A673 (cell line): ENCODE results near the gene LHX1. TPM values are rescaled to one million over a fixed set of nuclear protein-coding genes. Genes with fewer than 3 reads are reported as not detected.

ENCODE experiments used
- BruUV-seq: library from RNA; stranded (reverse); fragments of 400-500 nt; replicated peaks from 2 replicates; lab custom pipeline; 2021; lab: Mats Ljungman, UMichigan
- CTCF ChIA-PET: fragments of 300-600 bp; sonication (Branson Sonifier 250); formaldehyde crosslinking; loops from one replicate; lab custom pipeline; 2022; ENCODE audit warnings: antibody characterized with exemption; lab: Charles Lee
- POLR2A ChIA-PET: fragments of 300-600 bp; sonication (Branson Sonifier 250); formaldehyde crosslinking; loops from one replicate; lab custom pipeline; 2022; ENCODE audit warnings: antibody characterized with exemption; ENCODE audit not compliant: low non-redundant PET; lab: Charles Lee
- DNase-seq: peaks from one replicate; pipeline ENCODE4 v3.0.0-alpha.2; 2015; ENCODE audit warnings: low spot score
- H3K27ac ChIP-seq: fragments of 200-600 bp; sonication (generic); 2 replicates; pipeline ENCODE4 v1.5.1; 2016; ENCODE audit warnings: mixed run types, low read depth, mild to moderate bottlenecking, mixed read lengths, antibody characterized with exemption, low read length; ENCODE audit not compliant: poor library complexity, severe bottlenecking
- H3K27me3 ChIP-seq: fragments of 200-600 bp; sonication (generic); replicated peaks from 2 replicates; pipeline ENCODE4 v1.6.1; 2017; ENCODE audit warnings: mixed run types, low read depth, mild to moderate bottlenecking, mixed read lengths, antibody characterized with exemption, low read length; ENCODE audit not compliant: insufficient read depth, poor library complexity
- H3K36me3 ChIP-seq: fragments of 200-600 bp; sonication (generic); 2 replicates; pipeline ENCODE4 v1.6.1; 2016; ENCODE audit warnings: mixed run types, mild to moderate bottlenecking, mixed read lengths, antibody characterized with exemption, low read length; ENCODE audit not compliant: insufficient read depth, poor library complexity, severe bottlenecking
- H3K4me1 ChIP-seq: fragments of 200-600 bp; sonication (generic); 2 replicates; pipeline ENCODE4 v1.6.1; 2017; ENCODE audit warnings: mixed run types, mild to moderate bottlenecking, mixed read lengths, antibody characterized with exemption, low read length; ENCODE audit not compliant: insufficient read depth, poor library complexity, severe bottlenecking
- H3K4me3 ChIP-seq: fragments of 200-600 bp; sonication (generic); 2 replicates; pipeline ENCODE4 v1.5.1; 2016; ENCODE audit warnings: low read depth, mixed run types, mild to moderate bottlenecking, mixed read lengths, low read length; ENCODE audit not compliant: poor library complexity, severe bottlenecking
- H3K9me3 ChIP-seq: fragments of 200-600 bp; sonication (generic); 2 replicates; pipeline ENCODE4 v1.6.1; 2016; ENCODE audit warnings: mixed run types, low read depth, mild to moderate bottlenecking, mixed read lengths, antibody characterized with exemption, low read length; ENCODE audit not compliant: poor library complexity, severe bottlenecking
- EZH2 ChIP-seq: fragments of 200-600 bp; sonication (generic); IDR thresholded peaks from 2 replicates; pipeline ENCODE4 v1.6.1; 2017; ENCODE audit warnings: borderline replicate concordance, low read depth, mild to moderate bottlenecking, mixed read lengths, antibody characterized with exemption, low read length; ENCODE audit not compliant: poor library complexity, severe bottlenecking
- intact Hi-C: fragments of 100-400 bp; cut with micrococcal nuclease; formaldehyde crosslinking; loops from one replicate; pipeline ENCODE4 v1.10.0; 2022; ENCODE audit not compliant: unreplicated experiment
- total RNA-seq: library from RNA; stranded (reverse); gene quantifications from 2 replicates; pipeline ENCODE4 v1.2.3, GENCODE V29; 2021
- TF ChIP-seq, protein P1 (sequence below): fragments of 300-800, 200-600 bp; sonication (generic); conservative IDR thresholded peaks from 2 replicates; pipeline ENCODE4 v1.5.1; 2017; ENCODE audit warnings: low read depth, mild to moderate bottlenecking, antibody characterized with exemption, low read length, moderate library complexity, mixed read lengths

LHX1 gene
- total RNA-seq, 1 experiment from 2014 or later = not detected

DNA sequence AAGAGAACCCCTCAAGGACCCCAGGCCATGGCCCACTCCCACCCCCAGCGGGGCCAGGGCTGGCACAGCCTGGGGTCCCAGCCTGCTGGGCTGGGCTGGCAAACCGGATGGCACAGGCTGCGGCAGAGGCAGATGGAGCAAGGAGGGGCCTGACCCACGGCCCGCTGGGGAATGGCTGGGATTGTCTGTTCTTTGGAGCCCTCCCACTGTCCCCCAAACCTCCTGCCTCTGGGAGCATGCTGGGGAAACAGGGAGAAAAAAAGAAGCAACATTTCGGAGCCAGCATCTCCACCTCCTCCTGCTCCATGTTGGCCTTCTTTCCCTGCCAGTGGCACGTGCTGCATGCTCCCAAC lies 37.1 kb upstream of the LHX1 start:
- no peaks in the 10 kb centered on the region for H3K4me1 ChIP-seq
- H3K36me3 ChIP-seq = no peaks in the 10 kb centered on the region
- no peaks in the 10 kb centered on the region for H3K9me3 ChIP-seq
- no peak for DNase-seq
- ChIA-PET CTCF (no interaction called here), POLR2A (no interaction called here)
- TF ChIP-seq, protein P1, sequence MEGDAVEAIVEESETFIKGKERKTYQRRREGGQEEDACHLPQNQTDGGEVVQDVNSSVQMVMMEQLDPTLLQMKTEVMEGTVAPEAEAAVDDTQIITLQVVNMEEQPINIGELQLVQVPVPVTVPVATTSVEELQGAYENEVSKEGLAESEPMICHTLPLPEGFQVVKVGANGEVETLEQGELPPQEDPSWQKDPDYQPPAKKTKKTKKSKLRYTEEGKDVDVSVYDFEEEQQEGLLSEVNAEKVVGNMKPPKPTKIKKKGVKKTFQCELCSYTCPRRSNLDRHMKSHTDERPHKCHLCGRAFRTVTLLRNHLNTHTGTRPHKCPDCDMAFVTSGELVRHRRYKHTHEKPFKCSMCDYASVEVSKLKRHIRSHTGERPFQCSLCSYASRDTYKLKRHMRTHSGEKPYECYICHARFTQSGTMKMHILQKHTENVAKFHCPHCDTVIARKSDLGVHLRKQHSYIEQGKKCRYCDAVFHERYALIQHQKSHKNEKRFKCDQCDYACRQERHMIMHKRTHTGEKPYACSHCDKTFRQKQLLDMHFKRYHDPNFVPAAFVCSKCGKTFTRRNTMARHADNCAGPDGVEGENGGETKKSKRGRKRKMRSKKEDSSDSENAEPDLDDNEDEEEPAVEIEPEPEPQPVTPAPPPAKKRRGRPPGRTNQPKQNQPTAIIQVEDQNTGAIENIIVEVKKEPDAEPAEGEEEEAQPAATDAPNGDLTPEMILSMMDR = no peak
- no peak for TF ChIP-seq EZH2
- H3K27me3 ChIP-seq = no peaks in the 10 kb centered on the region
- H3K4me3 ChIP-seq = no peak overlapping the region
- intact Hi-C loops = no loop called here
- no TSS peak for BruUV-seq
- no peak overlapping the region for H3K27ac ChIP-seq

DNA sequence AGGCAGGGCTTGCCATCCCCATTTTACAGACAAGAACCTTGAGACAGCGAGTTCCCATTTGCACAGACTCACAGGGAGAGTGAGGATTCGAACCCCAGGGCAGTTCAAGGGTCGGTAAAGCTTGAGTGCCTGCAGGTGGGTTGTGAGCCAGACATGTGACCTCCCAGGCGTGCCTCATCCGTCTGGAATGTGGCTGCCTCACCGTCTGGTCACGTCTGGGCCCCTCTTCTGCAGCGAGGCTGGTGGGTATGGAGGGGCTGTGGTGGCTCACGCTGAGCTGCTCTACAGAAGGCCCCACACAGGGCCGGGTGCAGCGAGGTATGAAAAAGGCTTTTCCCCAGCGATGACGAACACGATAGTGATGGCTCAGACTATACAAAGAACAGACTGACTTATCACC lies 35.8 kb upstream of the LHX1 start:
- no peak for DNase-seq
- ChIA-PET CTCF (no interaction called here), POLR2A (no interaction called here)
- Histone ChIP-seq H3K4me3 (no peak overlapping the region), H3K27ac (no peak overlapping the region), H3K27me3 (no peaks in the 10 kb centered on the region), H3K9me3 (no peaks in the 10 kb centered on the region), H3K36me3 (no peaks in the 10 kb centered on the region), H3K4me1 (no peaks in the 10 kb centered on the region)
- BruUV-seq = no TSS peak
- TF ChIP-seq, protein P1 = no peak
- no peak for TF ChIP-seq EZH2
- intact Hi-C loops = no loop called here

DNA sequence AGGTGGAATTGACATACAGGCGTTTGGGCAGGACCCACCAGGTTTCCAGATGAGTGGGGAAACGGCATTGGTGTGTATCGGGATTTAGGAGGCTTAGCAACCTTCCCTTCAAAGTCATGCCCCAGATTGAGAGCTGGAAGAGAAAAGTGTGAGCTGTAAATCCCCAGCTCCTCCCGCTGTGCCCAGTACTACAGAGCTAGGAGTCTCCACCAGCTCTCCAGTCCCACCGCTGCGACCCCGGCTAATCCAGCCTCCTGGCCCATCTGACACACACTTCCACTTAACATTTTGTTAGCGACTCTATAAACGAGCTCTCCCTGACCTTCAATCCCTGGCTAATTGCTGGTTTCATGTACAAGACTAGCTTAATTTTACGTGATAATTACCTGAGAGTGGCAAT lies 29.9 kb upstream of the LHX1 start:
- Histone ChIP-seq H3K4me1 (no peaks in the 10 kb centered on the region), H3K27ac (no peak overlapping the region), H3K4me3 (no peak overlapping the region), H3K9me3 (no peaks in the 10 kb centered on the region), H3K27me3 (peaks cover 3% of the 10 kb centered on the region), H3K36me3 (no peaks in the 10 kb centered on the region)
- TF ChIP-seq, protein P1 = no peak
- no peak for TF ChIP-seq EZH2
- POLR2A ChIA-PET = no interaction called here
- no TSS peak for BruUV-seq
- no peak for DNase-seq
- intact Hi-C loops = no loop called here
- CTCF ChIA-PET = no interaction called here
